ENCODE data around the gene MGMT.

Gene MGMT

GRCh38 chr10:129760416-129760815 lies 293.4 kb downstream of the MGMT start:
- DNase-seq (ENCODE audit: low read depth in 3 of 3) = no peak

GRCh38 chr10:129761197-129761972 lies 294.3 kb downstream of the MGMT start:
- DNase-seq (ENCODE audit: low read depth in 3 of 3) = no peak

GRCh38 chr10:129761981-129762956 lies 295.2 kb downstream of the MGMT start:
- no peak for DNase-seq (ENCODE audit: low read depth in 3 of 3)

- DNase-seq (ENCODE audit: low read depth in 3 of 3) = no peak
Observed at GRCh38 chr10:129764011-129764900, 297.2 kb downstream of the MGMT start.

- no peak for DNase-seq (ENCODE audit: low read depth in 3 of 3)
Observed at GRCh38 chr10:129764901-129765663, 298.0 kb downstream of the MGMT start.

- DNase-seq (ENCODE audit: low read depth in 3 of 3) = no peak
Observed at GRCh38 chr10:129765664-129766550, 298.9 kb downstream of the MGMT start.

- DNase-seq (ENCODE audit: low read depth in 3 of 3) = no peak
Observed at GRCh38 chr10:129766611-129767550, 299.8 kb downstream of the MGMT start.

GRCh38 chr10:129767751-129768150 lies 300.7 kb downstream of the MGMT start:
- DNase-seq (ENCODE audit: low read depth in 3 of 3) = no peak

GRCh38 chr10:129768437-129769355 lies 301.7 kb downstream of the MGMT start:
- no peak for DNase-seq (ENCODE audit: low read depth in 3 of 3)

- no peak for DNase-seq (ENCODE audit: low read depth in 3 of 3)
Observed at GRCh38 chr10:129769381-129770116, 302.5 kb downstream of the MGMT start.

- no peak for DNase-seq (ENCODE audit: low read depth in 3 of 3)
Observed at GRCh38 chr10:129770286-129770685, 303.2 kb downstream of the MGMT start.

GRCh38 chr10:129771024-129771423 lies 304.0 kb downstream of the MGMT start:
- no peak for DNase-seq (ENCODE audit: low read depth in 3 of 3)

- DNase-seq (ENCODE audit: low read depth in 3 of 3) = no peak
Observed at GRCh38 chr10:129771576-129771975, 304.5 kb downstream of the MGMT start.

GRCh38 chr10:129771991-129772431 lies 305.0 kb downstream of the MGMT start:
- DNase-seq (ENCODE audit: low read depth in 3 of 3) = no peak

- DNase-seq (ENCODE audit: low read depth in 3 of 3) = no peak
Observed at GRCh38 chr10:129772468-129773358, 305.7 kb downstream of the MGMT start.

Measured in stimulated activated CD4-positive, alpha-beta T cell treated with anti-CD3 and anti-CD28 coated beads, TNF-alpha, amount 100 ng/mL, for 4 hours (primary cell).